IPS-18a (cell line): ENCODE results near the gene ICE2.

Experiments
- H3K27ac ChIP-seq: one replicate; pipeline ENCODE4 v1.5.1; 2013; ENCODE audit warnings: low read length
- H3K27me3 ChIP-seq: one replicate; pipeline ENCODE4 v1.6.1; 2013; ENCODE audit warnings: mild to moderate bottlenecking, low read length; ENCODE audit not compliant: control insufficient read depth, insufficient read depth
- H3K36me3 ChIP-seq: one replicate; pipeline ENCODE4 v1.6.1; 2013; ENCODE audit warnings: low read depth, low read length; ENCODE audit not compliant: control insufficient read depth
- H3K4me1 ChIP-seq: one replicate; pipeline ENCODE4 v1.6.1; 2013; ENCODE audit warnings: low read depth, low read length; ENCODE audit not compliant: control insufficient read depth
- H3K4me3 ChIP-seq: one replicate; pipeline ENCODE4 v1.5.1; 2013; ENCODE audit warnings: low read length
- H3K9ac ChIP-seq: one replicate; pipeline ENCODE4 v1.6.1; 2013; ENCODE audit warnings: mild to moderate bottlenecking, low read length, moderate library complexity
- H3K9me3 ChIP-seq: one replicate; pipeline ENCODE4 v1.6.1; 2013; ENCODE audit warnings: low read depth, low read length; ENCODE audit not compliant: control insufficient read depth

The ICE2 gene

DNA sequence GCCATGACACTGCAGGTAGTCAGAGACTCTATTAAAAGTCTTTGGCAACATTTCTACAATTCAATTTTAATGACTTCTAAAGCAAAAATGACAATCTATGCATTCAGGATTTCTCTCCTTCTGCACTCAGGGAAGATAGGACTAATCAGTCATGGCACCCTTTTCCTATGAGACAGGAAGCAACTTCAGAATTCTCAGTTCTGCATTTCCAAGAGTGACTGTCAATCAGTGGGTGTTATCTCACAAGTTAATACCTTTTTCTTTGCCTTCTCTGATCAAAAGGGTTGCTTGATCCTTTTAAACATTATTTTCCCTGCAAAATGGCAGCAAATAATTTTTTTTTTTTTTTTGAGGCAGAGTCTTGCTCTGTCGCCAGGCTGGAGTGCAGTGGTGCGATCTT is 7.8 kb upstream of the ICE2 start:
- no peaks in the 10 kb centered on the region for H3K4me1 ChIP-seq
- H3K9ac ChIP-seq: no peak overlapping the region
- H3K27ac ChIP-seq: no peak overlapping the region
- no peaks in the 10 kb centered on the region for H3K9me3 ChIP-seq
- H3K27me3 ChIP-seq: no peaks in the 10 kb centered on the region
- no peak overlapping the region for H3K4me3 ChIP-seq
- no peaks in the 10 kb centered on the region for H3K36me3 ChIP-seq

DNA sequence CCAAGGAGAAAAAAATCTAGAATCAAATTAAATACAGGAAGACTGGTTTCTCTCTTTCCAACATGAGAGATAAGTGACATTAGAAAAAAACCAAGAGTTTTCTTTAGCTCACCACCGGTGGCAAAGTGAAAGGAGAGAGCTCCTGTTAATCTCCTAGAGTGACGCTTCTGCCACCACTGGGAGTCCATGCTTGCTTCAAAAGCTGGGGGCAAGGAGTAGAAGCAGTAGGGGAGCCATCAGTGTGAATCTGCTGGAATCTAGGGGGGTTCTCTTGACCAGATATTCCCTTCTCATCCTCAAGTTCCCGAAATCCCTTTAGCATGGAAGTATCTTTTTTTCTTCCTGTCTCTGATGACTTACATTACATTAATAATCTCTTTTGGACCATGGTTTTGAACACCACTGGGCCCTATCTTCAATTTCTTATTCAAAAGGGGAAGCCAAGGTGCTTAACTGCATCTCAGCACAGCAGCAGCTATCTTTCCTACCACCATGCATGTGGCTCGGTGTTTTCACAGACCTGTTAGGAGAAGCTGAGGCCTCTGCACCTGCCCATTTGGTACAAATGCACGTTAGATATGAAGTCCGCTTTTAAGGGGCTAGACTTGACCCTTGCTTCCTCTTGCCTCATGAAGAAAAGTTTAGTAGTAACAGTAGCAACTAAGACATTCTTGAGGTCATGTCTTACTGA is 6.6 kb upstream of the ICE2 start:
- H3K27ac ChIP-seq: no peak overlapping the region
- no peak overlapping the region for H3K4me3 ChIP-seq
- H3K9me3 ChIP-seq: no peaks in the 10 kb centered on the region
- no peaks in the 10 kb centered on the region for H3K27me3 ChIP-seq
- H3K9ac ChIP-seq: no peak overlapping the region
- no peaks in the 10 kb centered on the region for H3K4me1 ChIP-seq
- H3K36me3 ChIP-seq: no peaks in the 10 kb centered on the region

DNA sequence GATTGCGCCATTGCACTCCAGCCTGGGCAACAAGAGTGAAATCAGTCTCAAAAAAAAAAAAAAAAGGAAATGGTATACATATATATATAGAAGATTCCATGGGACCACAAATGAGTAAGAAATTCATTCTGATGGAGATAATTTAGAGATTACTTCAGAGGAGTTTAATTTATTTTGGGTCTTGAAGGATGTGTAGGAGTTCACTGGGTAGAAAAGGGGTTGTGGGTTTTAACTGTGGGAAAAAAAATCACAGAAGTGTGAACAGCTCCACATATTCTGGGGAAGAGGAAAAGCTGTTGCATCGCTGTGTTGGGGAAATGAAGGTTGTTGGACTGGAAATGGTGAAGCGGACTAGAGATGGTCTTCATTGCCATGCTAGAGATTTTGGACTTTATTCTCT is 4.1 kb upstream of the ICE2 start:
- Histone ChIP-seq H3K27me3 (no peaks in the 10 kb centered on the region), H3K4me3 (no peak overlapping the region), H3K9ac (no peak overlapping the region), H3K36me3 (no peaks in the 10 kb centered on the region), H3K9me3 (no peaks in the 10 kb centered on the region), H3K27ac (no peak overlapping the region), H3K4me1 (peaks cover 10% of the 10 kb centered on the region)

DNA sequence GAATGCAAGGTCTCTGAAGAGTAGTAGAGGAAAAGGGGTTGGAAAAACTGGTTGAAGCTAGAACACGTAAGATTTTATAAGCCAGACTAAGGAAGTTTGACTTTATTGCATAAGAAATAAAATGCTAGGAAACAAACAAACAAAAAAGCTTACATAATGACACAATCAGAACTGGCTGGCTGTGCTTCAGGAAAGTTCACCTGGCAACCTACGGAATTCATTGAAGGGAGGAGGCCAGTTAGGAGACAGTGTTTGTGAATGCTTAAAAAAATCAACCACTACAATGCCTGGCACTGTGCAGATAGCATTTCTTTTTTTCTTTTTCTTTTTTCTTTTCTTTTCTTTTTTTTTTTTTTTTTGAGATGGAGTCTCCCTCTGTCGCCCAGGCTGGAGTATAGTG is 1.9 kb upstream of the ICE2 start:
- Histone ChIP-seq H3K9ac (no peak overlapping the region), H3K36me3 (peaks cover 6% of the 10 kb centered on the region), H3K27me3 (no peaks in the 10 kb centered on the region), H3K27ac (no peak overlapping the region), H3K4me1 (peaks cover 20% of the 10 kb centered on the region), H3K4me3 (no peak overlapping the region), H3K9me3 (no peaks in the 10 kb centered on the region)

DNA sequence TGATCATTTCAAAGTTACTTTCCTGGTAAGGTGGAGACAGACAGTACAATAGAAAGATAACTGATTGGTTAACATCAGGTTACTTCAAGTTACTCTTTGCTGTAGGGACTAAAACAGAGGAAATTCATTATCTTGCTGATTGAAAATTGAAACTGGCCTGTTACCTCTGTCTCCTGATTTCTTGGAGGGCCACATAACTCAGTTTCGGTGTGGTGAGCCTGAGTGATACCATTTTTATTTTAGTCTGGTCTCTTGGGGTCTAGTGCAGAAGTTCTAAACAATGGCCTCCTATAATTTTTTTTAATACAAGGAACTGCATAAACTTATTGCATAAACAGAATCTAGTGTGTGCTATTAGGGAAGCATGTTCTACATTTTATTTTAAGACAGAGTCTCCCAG is 1.2 kb upstream of the ICE2 start:
- H3K4me1 ChIP-seq: peaks cover 20% of the 10 kb centered on the region
- peak overlapping the region; percentile 88 for H3K4me3 ChIP-seq
- no peaks in the 10 kb centered on the region for H3K9me3 ChIP-seq
- peaks cover 6% of the 10 kb centered on the region for H3K36me3 ChIP-seq
- H3K27ac ChIP-seq: no peak overlapping the region
- H3K27me3 ChIP-seq: no peaks in the 10 kb centered on the region
- no peak overlapping the region for H3K9ac ChIP-seq

DNA sequence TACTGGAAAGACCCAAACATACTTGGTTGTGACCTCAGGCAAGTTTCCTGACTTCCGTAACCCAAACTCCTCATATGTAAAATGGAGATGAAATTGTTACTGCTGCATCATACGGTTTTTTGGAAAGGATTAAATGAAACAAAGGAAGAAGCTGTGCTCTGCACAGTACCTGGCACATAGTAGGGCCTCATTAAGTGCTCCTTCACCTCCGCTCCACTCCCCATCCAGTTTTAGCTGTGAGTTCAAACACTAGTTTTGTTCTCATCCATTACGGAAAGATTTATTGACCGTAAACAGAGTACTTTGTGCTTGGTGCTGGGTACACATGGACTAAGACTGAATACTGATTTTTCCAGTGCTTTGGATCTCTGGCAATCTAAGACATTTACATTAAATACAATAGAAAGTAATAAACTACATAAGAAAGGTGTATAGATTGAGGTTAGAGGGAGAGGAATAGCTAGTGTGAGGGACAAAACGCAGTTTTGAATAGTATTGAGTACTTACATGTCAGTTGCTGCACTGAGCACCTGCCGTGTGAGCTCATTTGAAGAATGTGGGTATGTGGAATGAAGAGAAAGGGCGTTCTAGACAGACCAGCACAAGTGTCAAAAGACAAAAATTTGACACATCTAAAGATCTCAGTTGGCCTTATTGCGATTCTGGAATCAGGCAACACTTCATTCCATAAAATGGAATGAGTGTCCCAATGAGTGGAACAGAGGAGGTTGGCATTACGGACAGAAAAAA is 594 bp upstream of the ICE2 start:
- H3K9ac ChIP-seq: peak overlapping the region; percentile 95
- peaks cover 10% of the 10 kb centered on the region for H3K36me3 ChIP-seq
- peak overlapping the region; percentile 88 for H3K4me3 ChIP-seq
- H3K27ac ChIP-seq: peak overlapping the region; percentile 86
- H3K9me3 ChIP-seq: no peaks in the 10 kb centered on the region
- peaks cover 20% of the 10 kb centered on the region for H3K4me1 ChIP-seq
- H3K27me3 ChIP-seq: no peaks in the 10 kb centered on the region

DNA sequence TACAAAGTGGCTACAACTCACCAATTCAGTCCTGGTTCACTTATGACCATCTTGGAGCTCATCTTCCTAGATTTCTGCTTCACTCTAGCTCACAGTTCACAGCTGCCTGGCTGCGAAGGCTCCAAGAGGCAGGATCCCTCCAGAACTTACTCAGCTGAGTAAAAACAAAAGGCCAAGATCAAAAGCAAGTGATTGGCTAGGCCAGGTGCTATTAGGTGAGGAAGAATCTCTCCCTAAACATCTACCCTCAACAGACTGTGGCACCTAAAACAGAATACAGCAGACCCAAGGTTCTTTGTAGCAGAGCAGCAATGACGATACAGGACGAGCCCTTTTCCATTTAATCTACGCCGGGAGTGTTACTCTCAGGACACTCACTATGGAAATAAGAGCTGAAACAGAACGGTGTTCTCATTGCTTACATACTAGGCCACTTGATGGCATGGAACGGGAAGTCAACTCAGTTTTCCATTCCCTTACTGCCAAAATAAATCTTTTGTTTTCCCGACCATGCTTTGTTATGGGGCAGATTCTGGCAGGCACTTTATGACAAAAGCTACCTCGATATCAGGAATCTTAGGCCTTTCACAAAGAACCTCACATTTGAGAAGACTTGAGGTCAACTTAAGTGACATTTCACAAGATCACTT is 901 bp downstream of the ICE2 start:
- Histone ChIP-seq H3K4me1 (peaks cover 20% of the 10 kb centered on the region), H3K36me3 (peaks cover 21% of the 10 kb centered on the region), H3K27me3 (no peaks in the 10 kb centered on the region), H3K9me3 (no peaks in the 10 kb centered on the region), H3K27ac (peak overlapping the region; percentile 86), H3K4me3 (peak overlapping the region; percentile 88), H3K9ac (peak overlapping the region; percentile 95)

DNA sequence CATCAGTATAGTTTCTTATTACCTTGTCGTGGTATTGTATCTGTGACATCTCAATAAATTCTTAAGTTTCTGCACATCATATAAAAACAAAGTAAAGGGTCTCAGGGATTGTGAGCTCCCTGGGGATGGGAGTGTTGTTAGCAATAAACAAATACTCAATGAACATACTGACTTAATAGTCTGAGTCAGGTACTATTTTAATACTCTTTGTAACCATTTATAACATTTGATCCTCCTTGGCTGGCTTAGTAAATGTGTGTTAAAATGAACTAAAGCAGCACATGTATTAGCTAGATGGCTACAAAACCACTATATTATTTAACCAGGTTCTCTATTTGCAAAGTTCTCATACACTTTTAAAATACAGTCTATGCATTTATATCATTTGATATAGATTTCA is 1.8 kb downstream of the ICE2 start:
- H3K9me3 ChIP-seq: no peaks in the 10 kb centered on the region
- peak overlapping the region; percentile 95 for H3K9ac ChIP-seq
- peaks cover 20% of the 10 kb centered on the region for H3K4me1 ChIP-seq
- H3K36me3 ChIP-seq: peaks cover 22% of the 10 kb centered on the region
- no peaks in the 10 kb centered on the region for H3K27me3 ChIP-seq
- H3K4me3 ChIP-seq: no peak overlapping the region
- H3K27ac ChIP-seq: no peak overlapping the region

DNA sequence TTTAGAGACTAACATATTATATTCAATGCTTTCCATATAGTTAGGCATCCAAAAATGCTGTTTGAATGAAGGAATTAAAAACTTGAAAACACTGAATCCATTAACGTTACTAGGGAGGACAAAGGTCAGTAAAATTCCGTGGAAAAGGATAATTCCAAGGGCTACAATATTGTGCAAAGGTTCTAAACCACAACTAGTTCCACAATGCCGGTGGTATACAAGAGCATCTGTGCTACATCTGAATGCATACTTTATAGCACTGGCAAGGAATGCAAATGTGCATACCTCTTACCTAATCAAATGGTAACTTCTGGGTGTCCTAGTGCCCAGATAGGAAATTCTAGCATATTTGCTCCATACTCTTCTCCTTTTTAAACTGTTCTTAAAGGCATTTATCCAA is 2.2 kb downstream of the ICE2 start:
- Histone ChIP-seq H3K27me3 (no peaks in the 10 kb centered on the region), H3K4me3 (no peak overlapping the region), H3K9me3 (no peaks in the 10 kb centered on the region), H3K27ac (no peak overlapping the region), H3K36me3 (peaks cover 22% of the 10 kb centered on the region), H3K4me1 (peaks cover 20% of the 10 kb centered on the region), H3K9ac (no peak overlapping the region)

DNA sequence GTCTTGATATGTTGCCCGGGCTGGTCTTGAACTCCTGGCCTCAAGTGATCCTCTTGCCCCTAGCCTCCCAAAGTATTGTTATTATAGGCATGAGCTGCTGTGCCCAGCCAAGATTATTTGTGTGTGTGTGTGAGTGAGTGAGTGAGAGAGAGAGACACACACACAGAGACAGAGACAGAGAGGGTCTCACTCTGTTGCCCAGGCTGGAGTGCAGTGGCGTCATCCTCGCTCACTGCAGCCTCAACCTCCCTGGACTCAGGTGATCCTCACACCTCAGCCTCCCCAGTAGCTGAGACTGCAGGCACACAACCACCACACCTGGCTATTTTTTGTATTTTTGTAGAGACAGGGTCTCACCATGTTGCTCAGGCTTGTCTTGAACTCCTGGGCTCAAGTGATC is 5.8 kb downstream of the ICE2 start:
- no peaks in the 10 kb centered on the region for H3K9me3 ChIP-seq
- peaks cover 35% of the 10 kb centered on the region for H3K36me3 ChIP-seq
- no peaks in the 10 kb centered on the region for H3K27me3 ChIP-seq
- no peak overlapping the region for H3K4me3 ChIP-seq
- H3K4me1 ChIP-seq: peaks cover 10% of the 10 kb centered on the region
- H3K9ac ChIP-seq: no peak overlapping the region
- H3K27ac ChIP-seq: no peak overlapping the region

DNA sequence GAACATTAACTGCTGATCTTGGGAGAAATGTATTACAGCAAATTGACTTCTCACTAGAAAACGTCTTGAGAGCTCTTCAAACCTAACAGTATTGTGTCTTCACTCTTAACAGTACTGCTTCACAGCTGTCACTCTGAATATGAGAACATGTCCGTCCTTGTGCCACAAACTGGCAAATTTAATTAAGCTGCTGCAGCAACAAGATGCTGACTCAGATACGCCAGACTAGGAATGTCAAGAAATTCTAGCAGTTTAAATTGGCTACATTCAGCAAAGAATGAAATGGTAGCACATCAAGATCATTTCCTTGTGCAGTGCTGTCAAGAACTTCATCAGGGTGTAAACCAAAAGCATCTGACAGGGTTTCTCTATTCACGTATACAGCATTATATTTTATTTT is 7.6 kb downstream of the ICE2 start:
- Histone ChIP-seq H3K9ac (no peak overlapping the region), H3K9me3 (no peaks in the 10 kb centered on the region), H3K27me3 (no peaks in the 10 kb centered on the region), H3K4me3 (no peak overlapping the region), H3K36me3 (peaks cover 40% of the 10 kb centered on the region), H3K4me1 (no peaks in the 10 kb centered on the region), H3K27ac (no peak overlapping the region)
